ENCODE results near the gene RBSN.

DNA sequence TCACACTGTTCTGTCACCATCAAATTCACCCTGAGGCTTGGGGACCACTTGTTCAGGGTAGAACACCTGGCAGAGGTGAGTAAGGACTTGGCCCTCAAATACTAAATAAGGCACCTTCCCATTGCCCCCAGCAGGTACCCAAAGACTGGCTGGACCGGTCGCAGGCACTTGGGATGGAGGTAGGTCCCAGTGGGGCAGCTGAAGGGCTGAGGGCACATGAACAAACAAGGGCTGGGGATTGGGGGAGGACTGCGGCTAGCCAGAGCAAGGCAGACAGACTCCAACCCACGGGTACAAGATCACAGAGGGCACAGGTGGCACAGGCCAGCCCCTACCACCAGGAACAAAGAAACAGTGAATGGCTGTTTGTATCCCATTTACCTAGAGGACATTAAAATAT lies 35.7 kb downstream of the RBSN start:
- TF ChIP-seq, protein P1, sequence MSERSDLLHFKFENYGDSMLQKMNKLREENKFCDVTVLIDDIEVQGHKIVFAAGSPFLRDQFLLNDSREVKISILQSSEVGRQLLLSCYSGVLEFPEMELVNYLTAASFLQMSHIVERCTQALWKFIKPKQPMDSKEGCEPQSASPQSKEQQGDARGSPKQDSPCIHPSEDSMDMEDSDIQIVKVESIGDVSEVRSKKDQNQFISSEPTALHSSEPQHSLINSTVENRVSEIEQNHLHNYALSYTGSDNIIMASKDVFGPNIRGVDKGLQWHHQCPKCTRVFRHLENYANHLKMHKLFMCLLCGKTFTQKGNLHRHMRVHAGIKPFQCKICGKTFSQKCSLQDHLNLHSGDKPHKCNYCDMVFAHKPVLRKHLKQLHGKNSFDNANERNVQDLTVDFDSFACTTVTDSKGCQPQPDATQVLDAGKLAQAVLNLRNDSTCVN (tag by site-specific recombination; optimal IDR thresholded peaks at IDR 0.05): no peak
- TF ChIP-seq TCF7L2 (IDR thresholded peaks at IDR 0.05; ENCODE audit: borderline replicate concordance, low read depth, low read length): no peak
- no peak for TF ChIP-seq CTCF (tag by site-specific recombination; IDR thresholded peaks at IDR 0.05)
- no peak for TF ChIP-seq ZBTB1 (tag by site-specific recombination; IDR thresholded peaks at IDR 0.05)
- TF ChIP-seq GLIS1 (tag by site-specific recombination; IDR thresholded peaks at IDR 0.05): no peak
- TF ChIP-seq, protein P2, sequence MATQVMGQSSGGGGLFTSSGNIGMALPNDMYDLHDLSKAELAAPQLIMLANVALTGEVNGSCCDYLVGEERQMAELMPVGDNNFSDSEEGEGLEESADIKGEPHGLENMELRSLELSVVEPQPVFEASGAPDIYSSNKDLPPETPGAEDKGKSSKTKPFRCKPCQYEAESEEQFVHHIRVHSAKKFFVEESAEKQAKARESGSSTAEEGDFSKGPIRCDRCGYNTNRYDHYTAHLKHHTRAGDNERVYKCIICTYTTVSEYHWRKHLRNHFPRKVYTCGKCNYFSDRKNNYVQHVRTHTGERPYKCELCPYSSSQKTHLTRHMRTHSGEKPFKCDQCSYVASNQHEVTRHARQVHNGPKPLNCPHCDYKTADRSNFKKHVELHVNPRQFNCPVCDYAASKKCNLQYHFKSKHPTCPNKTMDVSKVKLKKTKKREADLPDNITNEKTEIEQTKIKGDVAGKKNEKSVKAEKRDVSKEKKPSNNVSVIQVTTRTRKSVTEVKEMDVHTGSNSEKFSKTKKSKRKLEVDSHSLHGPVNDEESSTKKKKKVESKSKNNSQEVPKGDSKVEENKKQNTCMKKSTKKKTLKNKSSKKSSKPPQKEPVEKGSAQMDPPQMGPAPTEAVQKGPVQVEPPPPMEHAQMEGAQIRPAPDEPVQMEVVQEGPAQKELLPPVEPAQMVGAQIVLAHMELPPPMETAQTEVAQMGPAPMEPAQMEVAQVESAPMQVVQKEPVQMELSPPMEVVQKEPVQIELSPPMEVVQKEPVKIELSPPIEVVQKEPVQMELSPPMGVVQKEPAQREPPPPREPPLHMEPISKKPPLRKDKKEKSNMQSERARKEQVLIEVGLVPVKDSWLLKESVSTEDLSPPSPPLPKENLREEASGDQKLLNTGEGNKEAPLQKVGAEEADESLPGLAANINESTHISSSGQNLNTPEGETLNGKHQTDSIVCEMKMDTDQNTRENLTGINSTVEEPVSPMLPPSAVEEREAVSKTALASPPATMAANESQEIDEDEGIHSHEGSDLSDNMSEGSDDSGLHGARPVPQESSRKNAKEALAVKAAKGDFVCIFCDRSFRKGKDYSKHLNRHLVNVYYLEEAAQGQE (tag by site-specific recombination; IDR thresholded peaks at IDR 0.05): no peak
- no peak for TF ChIP-seq ZSCAN5A (tag by site-specific recombination; IDR thresholded peaks at IDR 0.05)
- TF ChIP-seq ZNF558 (tag by site-specific recombination; IDR thresholded peaks at IDR 0.05): no peak
- TF ChIP-seq, protein P3, sequence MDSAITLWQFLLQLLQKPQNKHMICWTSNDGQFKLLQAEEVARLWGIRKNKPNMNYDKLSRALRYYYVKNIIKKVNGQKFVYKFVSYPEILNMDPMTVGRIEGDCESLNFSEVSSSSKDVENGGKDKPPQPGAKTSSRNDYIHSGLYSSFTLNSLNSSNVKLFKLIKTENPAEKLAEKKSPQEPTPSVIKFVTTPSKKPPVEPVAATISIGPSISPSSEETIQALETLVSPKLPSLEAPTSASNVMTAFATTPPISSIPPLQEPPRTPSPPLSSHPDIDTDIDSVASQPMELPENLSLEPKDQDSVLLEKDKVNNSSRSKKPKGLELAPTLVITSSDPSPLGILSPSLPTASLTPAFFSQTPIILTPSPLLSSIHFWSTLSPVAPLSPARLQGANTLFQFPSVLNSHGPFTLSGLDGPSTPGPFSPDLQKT (IDR thresholded peaks at IDR 0.05; ENCODE audit: borderline replicate concordance, low read depth, low read length): no peak
- no peak for TF ChIP-seq ZNF274 (IDR thresholded peaks at IDR 0.05; ENCODE audit: low read length)
- no peak for TF ChIP-seq ZNF274 (tag by site-specific recombination; IDR thresholded peaks at IDR 0.05; ENCODE audit: borderline replicate concordance)
- no peak for TF ChIP-seq ZNF184 (tag by site-specific recombination; IDR thresholded peaks at IDR 0.05)

Data from HEK293 (cell line).